HCT116 (cell line): Measurements from ENCODE around the gene METTL24. TPM values are rescaled to one million over a fixed set of nuclear protein-coding genes. Genes with fewer than 3 reads are reported as not detected.

ENCODE experiments used
- ATAC-seq: fragments of 200-7000 bp; cut with Tn5 transposase; 2 replicates; pipeline ENCODE4 v1.9.1; 2020; ENCODE audit warnings: mild to moderate bottlenecking, moderate library complexity
- BruUV-seq: library from RNA; stranded (reverse); fragments of 400-500 nt; replicated peaks from 2 replicates; lab custom pipeline; 2021; lab: Mats Ljungman, UMichigan
- CTCF ChIA-PET: fragments of 300-600 bp; sonication (Branson Sonifier 250); formaldehyde crosslinking; loops from one replicate; lab custom pipeline; 2021; ENCODE audit warnings: antibody characterized with exemption; lab: Charles Lee
- POLR2A ChIA-PET: fragments of 300-600, 350-600 bp; sonication (Branson Sonifier 250); formaldehyde crosslinking; loops from one replicate; lab custom pipeline; 2021; ENCODE audit warnings: antibody characterized with exemption; lab: Charles Lee
- RAD21 ChIA-PET, 2 experiments: fragments of 300-600 bp; sonication (Branson Sonifier 250); formaldehyde crosslinking; loops; one replicate each; lab custom pipeline; 2023; ENCODE audit warnings: low total read pairs in 2 of 2; ENCODE audit not compliant: uncharacterized antibody in 2 of 2, unreplicated experiment in 2 of 2, low non-redundant PET in 1 of 2; lab: Charles Lee
- DNase-seq: peaks from one replicate; pipeline ENCODE4 v3.0.0-alpha.2; 2010; ENCODE audit warnings: low read depth, low spot score
- H2AFZ ChIP-seq: fragments of 200-600 bp; shearing (Covaris generic), sonication (generic); 2 replicates; pipeline ENCODE4 v1.6.1; 2017; ENCODE audit warnings: low read depth, mixed run types, mixed read lengths, antibody characterized with exemption, low read length; ENCODE audit not compliant: poor library complexity, severe bottlenecking
- H3K27ac ChIP-seq: 2 replicates; pipeline ENCODE4 v1.5.1; 2012; ENCODE audit warnings: low read depth, low read length
- H3K27me3 ChIP-seq: fragments of 200-600 bp; sonication (generic); 2 replicates; pipeline ENCODE4 v1.6.1; 2016; ENCODE audit warnings: mixed run types, low read length, mixed read lengths; ENCODE audit not compliant: insufficient read depth
- H3K36me3 ChIP-seq, 2 experiments: fragments of 200-500 bp in 1 of 2; fragments of 200-600 bp in 1 of 2; sonication (Bioruptor generic) in 1 of 2; sonication (generic) in 1 of 2; 2 replicates each; pipeline versions ENCODE4 v1.5.1 to v1.6.1; 2014 to 2016; ENCODE audit warnings: low read length in 2 of 2, inconsistent platforms in 1 of 2, mixed read lengths in 1 of 2, mixed run types in 1 of 2; ENCODE audit not compliant: insufficient read depth in 2 of 2, control insufficient read depth in 1 of 2
- H3K4me1 ChIP-seq, 2 experiments: fragments of 200-600 bp in 1 of 2; sonication (generic) in 1 of 2; 2 replicates each; pipeline versions ENCODE4 v1.5.1 to v1.6.1; 2012 to 2017; ENCODE audit warnings: low read length in 2 of 2, inconsistent platforms in 1 of 2, mild to moderate bottlenecking in 1 of 2, mixed read lengths in 1 of 2, mixed run types in 1 of 2, moderate library complexity in 1 of 2; ENCODE audit not compliant: insufficient read depth in 2 of 2, control insufficient read depth in 1 of 2
- H3K4me2 ChIP-seq: fragments of 200-600 bp; sonication (generic); 2 replicates; pipeline ENCODE4 v1.6.1; 2017; ENCODE audit warnings: mixed run types, low read length, mixed read lengths
- H3K4me3 ChIP-seq, 2 experiments: fragments of 200-600 bp in 1 of 2; sonication (generic) in 1 of 2; replicated peaks in 1 of 2; 2 replicates each; pipeline ENCODE4 v1.5.1; 2011 to 2016; ENCODE audit warnings: low read length in 2 of 2, control low read depth in 1 of 2, low read depth in 1 of 2, mild to moderate bottlenecking in 1 of 2, mixed read lengths in 1 of 2, mixed run types in 1 of 2
- H3K79me2 ChIP-seq: fragments of 200-600 bp; sonication (generic); 2 replicates; pipeline ENCODE4 v1.6.1; 2017; ENCODE audit warnings: mild to moderate bottlenecking, mixed run types, low read length, moderate library complexity, mixed read lengths; ENCODE audit not compliant: insufficient read depth
- H3K9ac ChIP-seq: fragments of 200-600 bp; sonication (generic); 2 replicates; pipeline ENCODE4 v1.6.1; 2016; ENCODE audit warnings: low read length, mixed read lengths
- H3K9me2 ChIP-seq: fragments of 200-600 bp; sonication (generic), shearing (Covaris generic); 2 replicates; pipeline ENCODE4 v1.6.1; 2017; ENCODE audit warnings: mixed run types, mild to moderate bottlenecking, moderate library complexity; ENCODE audit not compliant: insufficient read depth
- H3K9me3 ChIP-seq, 2 experiments: fragments of 200-500 bp in 1 of 2; fragments of 200-600 bp in 1 of 2; sonication (Bioruptor generic) in 1 of 2; sonication (generic) in 1 of 2; 2 replicates each; pipeline ENCODE4 v1.6.1; 2014 to 2017; ENCODE audit warnings: low read length in 2 of 2, mixed read lengths in 2 of 2, inconsistent platforms in 1 of 2, low read depth in 1 of 2, mild to moderate bottlenecking in 1 of 2, mixed run types in 1 of 2, moderate library complexity in 1 of 2; ENCODE audit not compliant: control insufficient read depth in 1 of 2, insufficient read depth in 1 of 2
- H4K20me1 ChIP-seq: fragments of 200-600 bp; sonication (generic), shearing (Covaris generic); 2 replicates; pipeline ENCODE4 v1.6.1; 2017; ENCODE audit warnings: mixed run types, mild to moderate bottlenecking, moderate library complexity; ENCODE audit not compliant: insufficient read depth
- ATF3 ChIP-seq: IDR thresholded peaks from 2 replicates; pipeline ENCODE4 v1.6.1; 2012
- CBX3 ChIP-seq: IDR thresholded peaks from 2 replicates; pipeline ENCODE4 v1.6.1; 2012; ENCODE audit warnings: low read depth
- CTCF ChIP-seq, 3 experiments: fragments of 200-600 bp in 1 of 3; sonication (generic) in 1 of 3; IDR thresholded peaks in 2 of 3; conservative IDR thresholded peaks in 1 of 3; 2 replicates each; pipeline ENCODE4 v1.5.1; 2012 to 2017; ENCODE audit warnings: low read depth in 2 of 3, low read length in 2 of 3, antibody characterized with exemption in 1 of 3, borderline replicate concordance in 1 of 3, control low read depth in 1 of 3, mild to moderate bottlenecking in 1 of 3, mixed read lengths in 1 of 3, mixed run types in 1 of 3, moderate library complexity in 1 of 3; ENCODE audit not compliant: insufficient read depth in 1 of 3
- EGR1 ChIP-seq: IDR thresholded peaks from 2 replicates; pipeline ENCODE4 v1.6.1; 2012; ENCODE audit warnings: low read depth
- ELF1 ChIP-seq: IDR thresholded peaks from 2 replicates; pipeline ENCODE4 v1.6.1; 2012; ENCODE audit warnings: low read depth, borderline replicate concordance
- EZH2 ChIP-seq: fragments of 200-600 bp; sonication (generic); IDR thresholded peaks from 2 replicates; pipeline ENCODE4 v1.6.1; 2017; ENCODE audit warnings: antibody characterized with exemption, mixed run types
- EZH2phosphoT487 ChIP-seq: fragments of 200-600 bp; IDR thresholded peaks from 2 replicates; pipeline ENCODE4 v1.6.1; 2018; ENCODE audit warnings: antibody characterized with exemption, borderline replicate concordance
- POLR2AphosphoS5 ChIP-seq: IDR thresholded peaks from 2 replicates; pipeline ENCODE4 v1.6.1; 2011; ENCODE audit warnings: mild to moderate bottlenecking, low read depth, low read length, moderate library complexity
- REST ChIP-seq: IDR thresholded peaks from 2 replicates; pipeline ENCODE4 v1.6.1; 2012; ENCODE audit warnings: low read depth
- SP1 ChIP-seq: IDR thresholded peaks from 2 replicates; pipeline ENCODE4 v1.6.1; 2012; ENCODE audit warnings: low read depth
- SRF ChIP-seq: IDR thresholded peaks from 2 replicates; pipeline ENCODE4 v1.6.1; 2012; ENCODE audit warnings: low read depth
- TCF7L2 ChIP-seq: IDR thresholded peaks from 2 replicates; pipeline ENCODE4 v1.7.0; 2011; ENCODE audit warnings: borderline replicate concordance, inconsistent platforms; ENCODE audit not compliant: insufficient read depth, insufficient read length; ENCODE audit errors: extremely low read depth
- intact Hi-C: fragments of 100-400 bp; cut with micrococcal nuclease; formaldehyde crosslinking; loops from 2 replicates; pipeline ENCODE4 v1.10.0; 2022
- total RNA-seq: library from RNA; stranded (reverse); gene quantifications from one replicate; pipeline ENCODE4 v1.2.1, GENCODE V29; 2021; ENCODE audit not compliant: unreplicated experiment

Gene METTL24
- total RNA-seq, 1 experiment from 2014 or later, result not detected

GRCh38 chr6:110395221-110395620, 37.1 kb upstream of the METTL24 start:
- intact Hi-C loops, result no loop called here
- CTCF ChIA-PET, result no interaction called here
- H3K9ac ChIP-seq, result no peak overlapping the region

More at GRCh38 chr6:110395221-110395620, 37.1 kb upstream of the METTL24 start:
- Histone ChIP-seq H3K27me3 (no peaks in the 10 kb centered on the region), H3K4me2 (no peak overlapping the region), H4K20me1 (no peaks in the 10 kb centered on the region), H3K79me2 (no peaks in the 10 kb centered on the region), H3K9me3 (no peaks in the 10 kb centered on the region), H3K4me1 (peaks cover 7 to 12% of the 10 kb centered on the region in 2 experiments), H3K4me3 (no peak overlapping the region), H3K27ac (no peak overlapping the region), H3K36me3 (no peaks in the 10 kb centered on the region), H3K9me2 (no peaks in the 10 kb centered on the region), H2AFZ (no peak overlapping the region)
- ATAC-seq, result no peak
- no peak for DNase-seq
- ChIA-PET POLR2A (no interaction called here), RAD21 (no interaction called here)
- no TSS peak for BruUV-seq
- TF ChIP-seq EZH2 (no peak), EZH2phosphoT487 (no peak), POLR2AphosphoS5 (no peak), EGR1 (no peak), CBX3 (no peak), ELF1 (no peak), TCF7L2 (no peak), CTCF (IDR thresholded peaks at IDR 0.05 in 2 of 3, conservative IDR thresholded peaks at IDR 0.05 in 1 of 3; ENCODE audit: borderline replicate concordance in 1 of 3, insufficient read depth in 1 of 3, low read depth in 2 of 3, low read length in 2 of 3) (no peak), REST (no peak), SP1 (no peak), ATF3 (no peak), SRF (no peak)
